Umbilical cord (tissue), 2 donors: ENCODE data around the gene GDF10. TPM values are rescaled to one million over a fixed set of nuclear protein-coding genes. Genes with fewer than 3 reads are reported as not detected.

Source experiments
- DNase-seq: peaks from one replicate; pipeline ENCODE4 v3.0.0-alpha.2; 2015; ENCODE audit warnings: low spot score
- total RNA-seq: library from RNA; depleted of rRNA; stranded (reverse); fragments of >200 nt; gene quantifications from one replicate; pipeline ENCODE4 v1.2.3, GENCODE V29; 2014; ENCODE audit warnings: low replicate concordance; ENCODE audit not compliant: insufficient read depth

Gene GDF10
- total RNA-seq, 1 donor from 2014 or later, result 0.48 TPM

DNA sequence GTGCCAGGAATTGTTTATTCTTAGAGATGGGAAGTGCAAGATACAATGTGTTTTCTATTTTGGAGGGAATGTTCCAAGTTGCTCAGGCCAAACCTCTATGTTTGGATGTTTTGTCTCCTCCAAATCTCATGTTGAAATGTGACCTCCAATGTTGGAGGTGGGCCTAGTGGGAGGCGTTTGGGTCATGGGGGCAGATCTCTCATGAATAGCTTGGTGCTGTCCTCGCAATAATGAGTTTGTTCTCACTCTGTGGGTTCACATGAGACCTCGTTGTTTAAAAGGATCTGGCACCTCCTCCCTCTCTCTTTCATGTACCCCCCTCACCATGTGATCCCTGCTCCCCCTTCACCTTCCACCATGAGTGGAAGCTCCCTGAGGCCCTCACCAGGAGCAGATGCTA is 8.3 kb upstream of the GDF10 start:
- no peak for DNase-seq

DNA sequence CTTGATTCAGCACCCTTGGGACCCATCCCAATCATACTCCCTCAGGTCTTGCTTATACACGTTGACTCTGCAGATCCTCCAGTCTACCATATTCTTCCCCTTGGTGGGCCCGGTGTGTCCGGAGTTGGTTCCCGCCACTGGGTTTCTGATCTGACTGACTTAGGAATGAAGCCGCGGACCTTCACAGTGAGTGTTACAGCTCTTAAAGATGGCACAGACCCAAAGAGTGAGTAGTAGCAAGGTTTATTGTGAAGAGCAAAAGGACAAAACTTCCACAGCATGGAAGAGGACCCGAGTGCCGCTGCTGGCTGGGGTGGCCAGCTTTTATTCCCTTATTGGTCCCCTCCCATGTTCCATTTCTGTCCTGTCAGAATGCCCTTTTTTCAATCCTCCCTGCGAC is 5.9 kb upstream of the GDF10 start:
- DNase-seq, result no peak

DNA sequence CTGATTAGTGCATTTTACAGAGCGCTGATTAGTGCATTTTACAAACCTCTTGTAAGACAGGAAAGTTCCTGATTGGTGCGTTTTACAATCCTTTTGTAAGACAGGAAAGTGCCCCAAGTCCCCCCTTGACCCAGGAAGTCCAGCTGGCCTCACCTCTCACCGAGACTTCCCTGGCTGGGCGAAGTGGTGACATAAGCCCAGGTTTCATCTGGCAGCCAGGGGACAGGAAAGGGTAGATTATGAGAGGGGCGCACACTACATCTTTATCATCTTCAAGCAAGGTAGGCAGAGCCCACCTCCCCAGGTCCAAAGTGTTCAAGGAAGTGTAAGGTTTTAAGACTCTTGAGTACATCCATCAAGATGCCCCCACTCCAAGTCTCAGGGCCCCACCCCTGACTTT is 5.5 kb upstream of the GDF10 start:
- no peak for DNase-seq

DNA sequence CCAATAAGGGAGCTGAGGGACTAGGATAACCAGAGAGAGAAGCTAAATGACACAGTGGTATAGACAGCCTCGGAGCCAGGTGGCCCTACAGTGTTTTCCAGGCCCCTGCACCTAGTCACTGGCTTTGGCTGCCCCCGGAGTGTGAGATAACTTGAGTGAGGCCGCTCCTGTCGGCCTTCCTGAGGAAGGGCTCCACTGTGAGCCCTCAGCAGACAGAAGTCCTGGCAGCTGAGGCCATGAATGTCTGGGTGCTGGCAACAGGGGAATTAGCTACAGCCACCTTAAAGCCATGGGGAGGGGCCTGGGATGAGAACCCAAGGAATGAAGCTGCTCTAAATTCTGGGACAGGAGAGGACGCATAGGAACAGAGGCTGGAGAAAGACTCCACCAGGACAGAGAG is 4.6 kb upstream of the GDF10 start:
- no peak for DNase-seq

DNA sequence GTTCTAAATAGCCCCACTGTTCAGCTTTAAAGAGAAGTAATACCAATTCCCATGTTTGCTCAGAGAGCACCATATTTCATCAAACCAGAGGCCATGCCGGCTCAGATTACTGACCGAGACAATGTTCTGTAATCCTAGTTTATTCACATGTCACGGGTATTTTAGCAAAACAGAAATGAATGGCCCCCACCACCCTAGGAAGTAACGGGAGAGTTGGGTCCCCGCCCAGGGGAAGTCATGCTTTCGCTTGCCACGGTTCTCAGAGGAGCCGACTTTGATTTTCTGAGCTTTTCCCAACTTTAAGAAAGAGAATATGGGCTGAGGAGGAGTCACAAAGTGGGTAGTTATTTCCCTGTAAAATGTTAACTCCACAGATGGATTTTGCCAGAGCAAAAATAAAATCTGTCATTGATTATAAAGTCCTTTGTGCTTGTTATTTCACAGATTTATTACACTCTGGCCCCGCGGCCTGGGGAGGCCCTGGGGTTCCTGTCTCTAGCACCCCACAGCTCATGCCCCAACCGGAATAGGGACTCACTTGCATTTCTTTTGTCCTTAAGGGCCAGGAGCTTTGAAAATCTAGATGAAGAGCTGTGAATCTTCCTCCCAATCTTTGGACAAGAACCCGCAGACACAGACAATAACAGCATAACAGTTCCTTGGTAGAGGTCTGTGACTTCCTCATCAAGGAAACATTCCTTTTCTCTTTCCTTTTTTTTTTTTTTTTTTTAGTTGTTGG is 3.7 kb upstream of the GDF10 start:
- peak; percentile 2 for DNase-seq

DNA sequence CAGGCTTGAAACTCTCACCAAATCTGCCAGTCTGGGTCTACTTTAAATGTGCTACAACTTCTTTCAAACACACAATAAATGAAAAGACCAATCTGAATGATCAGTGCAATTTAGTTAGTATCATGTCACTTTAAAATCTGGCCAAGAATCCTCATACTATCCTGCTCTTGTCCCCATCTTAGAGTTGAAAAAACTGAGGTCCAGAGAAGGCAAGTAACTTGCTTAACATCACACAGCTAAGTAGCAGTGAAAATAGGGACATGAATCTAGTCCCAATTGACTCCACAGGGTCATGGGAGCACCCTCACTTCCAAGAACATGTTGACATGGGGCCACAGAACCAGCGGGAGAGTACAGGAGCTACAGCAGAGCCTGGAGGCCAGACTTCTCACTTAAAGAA is 3.1 kb upstream of the GDF10 start:
- no peak for DNase-seq

DNA sequence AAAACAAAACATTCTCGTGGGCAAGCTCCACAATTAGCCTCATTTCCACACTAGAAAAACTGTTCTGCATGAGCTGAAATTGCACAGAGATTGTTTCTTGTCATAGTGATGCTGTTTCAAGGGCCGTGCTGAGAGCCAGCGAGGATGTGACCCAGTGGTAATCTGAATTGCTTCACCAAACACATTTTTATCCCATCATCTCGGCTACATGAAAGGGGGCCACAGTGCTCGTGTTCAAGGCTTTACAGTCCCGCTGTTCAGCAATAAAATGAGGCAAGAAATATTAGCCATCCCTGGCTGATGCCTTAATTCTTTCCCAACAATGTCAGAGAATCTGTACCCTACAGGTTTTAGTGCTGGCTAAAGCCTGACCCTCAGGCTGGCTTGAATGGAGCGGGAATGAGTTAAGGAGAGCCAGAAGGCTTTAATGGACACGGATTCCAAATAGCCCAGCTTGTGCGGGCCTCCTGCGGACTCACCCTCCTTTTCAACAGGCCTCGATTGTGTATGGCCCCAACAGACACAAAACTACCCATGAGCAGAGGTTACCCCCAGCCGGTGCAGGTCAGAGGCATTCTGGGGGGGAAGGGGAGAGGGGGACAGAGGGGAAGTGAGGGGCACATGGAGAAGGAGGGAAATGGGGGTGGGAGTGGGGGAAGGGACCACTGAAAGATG is 2.0 kb upstream of the GDF10 start:
- DNase-seq, result no peak

DNA sequence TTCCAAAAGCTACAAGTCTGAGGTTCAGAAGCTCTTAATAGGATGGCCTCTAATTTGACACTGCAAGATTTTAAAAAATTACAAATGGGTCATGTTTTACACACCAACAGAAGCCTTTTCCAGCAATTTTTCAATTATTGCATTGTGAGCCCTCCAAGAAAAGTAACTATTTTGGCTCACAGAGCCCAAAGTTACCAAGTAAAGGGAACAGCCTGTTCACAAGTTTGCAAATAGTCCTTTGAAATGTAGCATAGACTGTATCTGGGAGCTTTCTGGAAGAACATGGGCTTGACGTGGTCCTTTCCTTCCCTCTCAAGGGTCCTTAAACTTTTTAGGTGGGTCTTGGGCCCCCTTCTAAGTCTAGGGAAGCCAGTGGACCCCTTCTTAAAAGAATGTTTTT is 1.3 kb upstream of the GDF10 start:
- no peak for DNase-seq

DNA sequence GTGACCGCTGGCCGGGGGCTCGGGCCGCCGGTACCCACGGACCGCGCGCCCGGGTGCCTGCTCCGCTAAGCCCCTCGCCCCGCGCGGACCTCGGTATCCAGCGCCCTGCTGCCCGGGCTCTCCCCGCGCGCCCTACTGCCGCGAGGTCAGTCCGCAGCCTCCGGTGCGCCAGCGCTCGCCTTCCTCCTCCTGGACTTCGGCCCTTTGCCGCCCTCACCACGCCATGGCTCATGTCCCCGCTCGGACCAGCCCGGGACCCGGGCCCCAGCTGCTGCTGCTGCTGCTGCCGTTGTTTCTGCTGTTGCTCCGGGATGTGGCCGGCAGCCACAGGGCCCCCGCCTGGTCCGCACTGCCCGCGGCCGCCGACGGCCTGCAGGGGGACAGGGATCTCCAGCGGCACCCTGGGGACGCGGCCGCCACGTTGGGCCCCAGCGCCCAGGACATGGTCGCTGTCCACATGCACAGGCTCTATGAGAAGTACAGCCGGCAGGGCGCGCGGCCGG is 483 bp downstream of the GDF10 start:
- no peak for DNase-seq

DNA sequence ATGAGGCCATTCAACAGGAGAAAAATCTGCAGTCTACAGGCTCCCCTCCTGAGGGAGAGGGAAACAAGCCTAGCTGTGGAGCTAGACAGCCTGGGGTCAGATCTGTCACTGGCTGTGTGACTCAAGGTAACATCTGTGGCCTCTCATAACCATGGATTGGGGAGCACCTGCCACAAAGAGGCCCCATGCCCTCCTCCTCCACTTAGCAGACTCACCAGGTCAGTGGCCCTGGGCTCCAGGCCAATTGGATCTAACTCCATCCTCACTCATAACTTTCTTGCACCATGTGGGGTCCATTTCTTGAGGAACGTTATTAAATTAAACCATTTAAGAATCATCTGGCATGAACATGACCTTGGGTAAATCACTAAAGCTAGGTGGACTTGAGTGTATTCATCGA is 1.8 kb downstream of the GDF10 start:
- DNase-seq, result no peak

DNA sequence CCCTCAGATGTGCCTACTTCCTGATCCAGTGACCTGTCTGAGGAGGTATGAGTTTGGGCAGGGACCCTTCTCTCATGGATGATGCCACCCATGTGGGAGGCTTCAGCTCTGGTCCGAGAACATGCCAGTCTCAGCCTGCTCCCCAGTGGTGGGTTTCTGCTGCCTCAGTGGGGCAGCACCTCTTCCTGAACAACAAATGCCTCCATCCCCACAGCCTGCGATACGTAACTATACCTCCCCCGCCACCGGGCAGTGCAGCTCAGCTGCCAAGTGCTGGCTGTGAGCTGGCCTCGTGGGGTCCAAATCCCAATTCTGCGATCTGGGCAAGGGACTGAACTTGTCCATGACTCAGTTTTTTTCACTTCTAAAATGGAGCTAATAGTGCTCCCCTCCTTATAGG is 3.1 kb downstream of the GDF10 start:
- DNase-seq, result no peak

DNA sequence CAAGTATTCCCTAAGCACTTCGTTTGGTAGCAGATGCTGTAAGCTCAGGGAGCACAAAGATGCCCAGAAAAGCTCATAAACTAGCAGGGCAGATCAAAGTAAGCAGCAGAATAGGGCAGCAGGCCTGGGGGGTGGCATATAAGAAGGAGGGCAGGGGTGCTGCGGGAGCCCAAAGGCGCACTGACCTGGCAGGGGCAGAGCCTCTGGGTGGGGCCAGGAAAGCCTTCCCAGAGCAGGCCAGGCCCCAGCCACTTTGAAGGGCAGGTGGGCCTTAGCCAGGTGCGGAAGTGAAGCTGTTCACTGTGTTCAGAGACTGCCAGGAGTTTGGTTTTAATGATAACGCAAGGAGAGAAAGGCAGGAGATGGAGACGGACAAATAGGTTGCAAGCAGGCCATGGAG is 3.9 kb downstream of the GDF10 start:
- DNase-seq, result no peak

DNA sequence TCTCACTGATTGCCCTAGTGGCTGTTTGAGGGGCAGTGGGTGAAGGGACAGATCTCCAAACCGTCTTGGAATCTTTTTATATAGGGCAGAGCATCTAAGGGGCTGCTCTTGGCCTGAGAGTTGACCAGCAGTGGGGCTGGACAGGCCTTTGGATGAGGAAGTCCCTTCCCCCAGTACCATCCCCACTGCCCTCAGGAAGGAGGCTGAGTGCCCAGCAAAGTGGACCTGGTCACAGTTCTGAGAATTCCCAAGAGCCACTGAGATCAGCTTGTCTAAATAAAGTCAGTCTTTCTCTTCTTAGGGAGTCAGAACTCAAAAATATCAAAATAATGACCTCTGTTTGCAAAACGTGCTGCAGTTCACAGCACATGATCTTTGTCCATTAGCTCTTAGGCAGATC is 5.6 kb downstream of the GDF10 start:
- DNase-seq, result no peak

DNA sequence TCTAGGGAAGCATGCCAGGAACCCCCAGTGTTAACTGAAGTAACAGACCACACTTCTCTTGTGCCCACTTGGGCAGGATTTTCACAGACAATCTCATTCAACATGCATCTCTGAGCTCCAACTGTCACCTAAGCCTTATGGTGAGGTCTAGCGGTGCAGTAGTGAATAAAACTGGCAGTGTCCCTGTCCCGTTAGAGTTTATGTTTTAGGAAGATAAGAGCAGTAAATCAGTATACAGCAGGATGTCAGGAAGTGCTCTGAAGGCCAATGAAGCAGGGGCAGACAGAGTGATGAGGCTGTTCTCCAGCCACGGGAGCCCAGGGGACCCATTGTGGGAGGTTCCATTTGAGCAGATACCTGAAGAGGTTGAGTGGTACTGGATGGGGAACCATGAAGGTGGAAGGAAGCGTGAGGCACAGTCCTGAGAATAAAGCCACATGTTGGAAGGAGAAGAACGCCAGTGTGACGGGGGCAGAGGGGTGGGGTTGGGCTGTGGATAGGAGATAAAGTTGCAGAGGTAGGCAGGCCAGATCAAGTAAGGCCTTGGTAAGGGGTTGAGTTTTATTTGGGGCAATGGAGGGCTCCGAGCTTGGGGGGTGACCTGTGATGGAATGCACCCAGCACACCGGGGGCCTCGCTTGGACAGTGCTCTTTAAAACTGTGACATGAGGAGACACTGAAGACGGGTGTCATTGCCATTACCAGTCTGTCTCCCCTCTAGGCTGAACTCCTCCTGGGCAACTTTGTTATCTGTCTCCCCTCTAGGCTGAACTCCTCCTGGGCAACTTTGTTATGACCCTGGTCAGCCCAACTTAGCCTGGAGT is 6.6 kb downstream of the GDF10 start:
- DNase-seq, result no peak

DNA sequence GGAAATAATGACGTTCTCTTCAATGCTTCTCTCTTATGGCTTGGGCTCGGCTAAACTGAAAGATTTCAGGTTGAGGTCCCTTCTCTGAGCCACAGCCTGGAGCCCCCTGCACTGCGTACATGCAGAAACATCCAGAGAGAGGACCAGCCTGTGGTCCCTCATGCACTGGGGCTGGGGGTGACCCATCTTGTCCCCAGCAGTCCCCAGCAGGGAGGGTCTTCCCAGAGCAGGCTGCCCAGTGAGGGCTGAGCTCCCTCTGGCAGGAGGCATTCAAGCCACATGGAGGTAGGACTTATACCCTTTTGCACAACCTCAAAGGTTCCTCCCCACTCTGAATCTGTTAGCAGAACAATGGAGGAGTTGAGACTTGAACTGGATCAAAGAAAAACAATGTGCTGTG is 7.4 kb downstream of the GDF10 start:
- no peak for DNase-seq

DNA sequence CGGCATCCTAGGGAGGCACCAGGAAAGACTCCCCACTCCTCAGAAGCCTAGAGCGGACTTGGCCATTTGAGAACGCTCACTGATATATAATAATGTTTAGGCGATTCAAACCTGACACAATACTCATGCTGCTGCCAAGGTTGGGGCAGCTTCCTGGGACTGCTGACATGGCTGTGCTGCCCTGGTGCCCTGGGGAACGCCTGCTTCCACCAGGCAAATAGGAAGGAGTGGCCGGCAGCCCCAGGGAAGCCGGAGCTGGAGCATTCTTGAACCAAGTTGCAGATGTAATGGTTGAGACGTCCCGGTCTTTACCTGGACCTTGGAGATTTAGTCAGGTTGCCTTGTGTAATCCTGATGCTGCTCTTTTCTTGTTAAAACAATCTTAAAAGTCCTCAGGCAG is 8.8 kb downstream of the GDF10 start:
- DNase-seq, result no peak

DNA sequence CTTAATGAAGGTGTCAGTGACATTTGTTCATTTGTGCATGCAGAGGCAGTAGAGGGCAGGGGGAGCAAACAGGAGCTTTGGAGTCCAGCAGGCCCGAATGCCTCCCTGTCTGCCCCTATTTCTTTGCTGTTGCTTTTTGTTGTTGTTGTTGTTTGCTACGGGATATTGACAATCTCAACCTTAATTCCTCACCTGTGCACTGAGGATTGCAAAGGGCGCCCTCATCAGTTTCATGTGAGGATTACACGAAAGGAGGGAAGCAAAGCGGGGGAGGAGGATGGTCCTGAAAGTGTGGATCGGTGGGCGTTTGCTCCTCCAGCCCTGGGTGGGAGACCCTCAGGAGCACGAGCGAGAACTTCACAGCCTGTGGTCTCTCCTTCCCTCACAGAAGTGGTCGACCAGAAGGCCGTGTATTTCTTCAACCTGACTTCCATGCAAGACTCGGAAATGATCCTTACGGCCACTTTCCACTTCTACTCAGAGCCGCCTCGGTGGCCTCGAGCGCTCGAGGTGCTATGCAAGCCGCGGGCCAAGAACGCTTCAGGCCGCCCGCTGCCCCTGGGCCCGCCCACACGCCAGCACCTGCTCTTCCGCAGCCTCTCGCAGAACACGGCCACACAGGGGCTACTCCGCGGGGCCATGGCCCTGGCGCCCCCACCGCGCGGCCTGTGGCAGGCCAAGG is 9.6 kb downstream of the GDF10 start:
- DNase-seq, result no peak

DNA sequence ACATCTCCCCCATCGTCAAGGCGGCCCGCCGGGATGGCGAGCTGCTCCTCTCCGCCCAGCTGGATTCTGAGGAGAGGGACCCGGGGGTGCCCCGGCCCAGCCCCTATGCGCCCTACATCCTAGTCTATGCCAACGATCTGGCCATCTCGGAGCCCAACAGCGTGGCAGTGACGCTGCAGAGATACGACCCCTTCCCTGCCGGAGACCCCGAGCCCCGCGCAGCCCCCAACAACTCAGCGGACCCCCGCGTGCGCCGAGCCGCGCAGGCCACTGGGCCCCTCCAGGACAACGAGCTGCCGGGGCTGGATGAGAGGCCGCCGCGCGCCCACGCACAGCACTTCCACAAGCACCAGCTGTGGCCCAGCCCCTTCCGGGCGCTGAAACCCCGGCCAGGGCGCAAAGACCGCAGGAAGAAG is 10.1 kb downstream of the GDF10 start:
- no peak for DNase-seq

DNA sequence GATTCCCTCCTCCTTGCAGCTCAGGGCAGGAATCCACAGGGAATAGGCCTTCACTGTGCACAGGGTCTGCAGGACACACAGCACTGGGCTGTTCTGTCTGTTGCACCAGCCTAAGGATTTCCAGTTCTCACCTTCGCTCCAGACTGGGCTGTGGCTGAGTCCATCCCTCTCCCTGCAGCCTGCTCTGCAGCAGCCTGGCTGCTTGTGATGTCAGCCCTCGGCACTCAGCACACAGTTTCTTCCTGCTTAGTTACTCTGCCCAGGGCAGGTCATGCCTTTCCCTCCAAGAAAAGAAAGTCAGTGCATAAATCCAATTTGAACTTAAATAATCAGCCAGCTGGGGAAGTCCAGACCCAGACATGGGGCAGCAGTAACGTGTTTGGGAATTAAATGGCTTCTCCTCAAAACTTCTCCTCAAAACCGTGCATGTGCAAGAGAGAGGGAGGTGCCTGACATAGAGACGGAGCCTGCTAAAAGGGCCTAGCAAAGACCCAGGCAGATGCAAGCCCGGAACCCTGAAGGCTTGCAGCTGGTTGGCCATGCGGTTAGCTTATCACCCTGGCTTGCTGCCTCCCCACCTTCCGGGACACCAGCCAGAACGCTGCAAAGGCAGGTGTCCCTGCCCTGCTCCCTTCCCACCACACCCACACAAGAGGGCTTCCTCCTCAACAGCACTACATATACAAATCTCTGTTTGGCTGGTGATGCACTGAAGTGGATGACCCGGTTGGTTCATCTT is 11.4 kb downstream of the GDF10 start:
- DNase-seq, result peak; percentile 36

DNA sequence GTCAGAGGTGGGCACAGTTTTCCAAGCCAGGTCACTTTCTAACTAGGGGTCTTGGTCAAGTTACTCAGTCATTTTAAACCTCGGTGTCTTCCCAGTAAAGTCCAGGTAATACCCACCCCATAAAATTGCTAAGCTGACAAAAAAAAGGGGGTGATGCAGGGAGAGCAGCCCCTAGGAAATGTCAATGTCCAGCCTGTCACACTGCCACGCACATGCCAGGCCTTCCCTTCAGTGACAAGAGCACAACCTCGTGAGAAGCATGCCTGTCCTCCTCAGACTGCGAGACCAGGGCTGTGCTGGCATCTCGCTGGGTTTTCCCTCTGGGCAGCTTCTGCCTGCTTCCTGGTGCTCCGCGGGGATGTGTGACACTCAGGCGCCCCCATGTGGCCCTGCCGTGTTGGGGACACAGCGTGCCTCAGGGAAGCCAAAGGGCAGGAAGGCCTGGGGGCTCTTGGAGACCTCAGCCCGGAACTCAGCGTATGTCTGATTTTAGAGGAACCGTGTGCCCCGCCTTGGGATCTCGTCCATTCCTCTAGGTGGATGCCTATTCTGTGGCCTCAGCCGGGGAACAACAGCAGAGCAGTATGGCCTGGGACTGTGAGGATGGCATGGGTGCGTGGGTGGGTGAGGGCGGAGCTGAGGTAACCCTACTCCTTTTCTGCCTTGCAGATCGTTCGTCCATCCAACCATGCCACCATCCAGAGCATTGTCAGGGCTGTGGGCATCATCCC is 12.1 kb downstream of the GDF10 start:
- DNase-seq, result peak; percentile 77

DNA sequence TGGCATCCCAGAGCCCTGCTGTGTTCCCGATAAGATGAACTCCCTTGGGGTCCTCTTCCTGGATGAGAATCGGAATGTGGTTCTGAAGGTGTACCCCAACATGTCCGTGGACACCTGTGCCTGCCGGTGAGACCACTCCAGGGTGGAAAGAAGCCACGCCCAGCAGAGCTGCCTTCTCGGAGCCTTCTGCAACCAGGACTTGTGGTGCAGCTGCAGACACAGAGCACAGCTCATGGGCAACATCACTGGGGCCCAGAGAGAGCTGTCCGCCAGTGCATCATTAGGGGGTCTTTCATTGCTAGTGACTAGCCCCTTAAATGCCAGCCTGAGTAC is 12.6 kb downstream of the GDF10 start:
- DNase-seq, result no peak
